Gastrocnemius medialis (tissue), 4 donors: ENCODE results near the gene CCDC85C.

ENCODE experiments used
- POLR2A ChIP-seq, 2 donors: fragments of 450-650 bp; IDR thresholded peaks; one replicate each; pipeline ENCODE4 v1.6.1; 2017; ENCODE audit warnings: antibody characterized with exemption in 2 of 2, mild to moderate bottlenecking in 2 of 2, moderate library complexity in 2 of 2
- TF ChIP-seq, protein P1 (sequence below), 5 experiments: fragments of 450-650 bp in 3 of 5; fragments of 200-600 bp in 2 of 5; sonication (generic) in 2 of 5; IDR thresholded peaks in 4 of 5; conservative IDR thresholded peaks in 1 of 5; 1 replicate in 4 of 5; 2 replicates in 1 of 5; pipeline ENCODE4 v1.5.1; 2016 to 2019; ENCODE audit warnings: antibody characterized with exemption in 5 of 5, mild to moderate bottlenecking in 3 of 5, moderate library complexity in 3 of 5

- TF ChIP-seq, protein P1, sequence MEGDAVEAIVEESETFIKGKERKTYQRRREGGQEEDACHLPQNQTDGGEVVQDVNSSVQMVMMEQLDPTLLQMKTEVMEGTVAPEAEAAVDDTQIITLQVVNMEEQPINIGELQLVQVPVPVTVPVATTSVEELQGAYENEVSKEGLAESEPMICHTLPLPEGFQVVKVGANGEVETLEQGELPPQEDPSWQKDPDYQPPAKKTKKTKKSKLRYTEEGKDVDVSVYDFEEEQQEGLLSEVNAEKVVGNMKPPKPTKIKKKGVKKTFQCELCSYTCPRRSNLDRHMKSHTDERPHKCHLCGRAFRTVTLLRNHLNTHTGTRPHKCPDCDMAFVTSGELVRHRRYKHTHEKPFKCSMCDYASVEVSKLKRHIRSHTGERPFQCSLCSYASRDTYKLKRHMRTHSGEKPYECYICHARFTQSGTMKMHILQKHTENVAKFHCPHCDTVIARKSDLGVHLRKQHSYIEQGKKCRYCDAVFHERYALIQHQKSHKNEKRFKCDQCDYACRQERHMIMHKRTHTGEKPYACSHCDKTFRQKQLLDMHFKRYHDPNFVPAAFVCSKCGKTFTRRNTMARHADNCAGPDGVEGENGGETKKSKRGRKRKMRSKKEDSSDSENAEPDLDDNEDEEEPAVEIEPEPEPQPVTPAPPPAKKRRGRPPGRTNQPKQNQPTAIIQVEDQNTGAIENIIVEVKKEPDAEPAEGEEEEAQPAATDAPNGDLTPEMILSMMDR (IDR thresholded peaks at IDR 0.05 in 4 of 5, conservative IDR thresholded peaks at IDR 0.05 in 1 of 5): no peak
- no peak for TF ChIP-seq POLR2A (IDR thresholded peaks at IDR 0.05)
These were observed 79.0 kb downstream of the CCDC85C start for GRCh38 chr14:99524804-99525698.
